HUES64 (cell line): ENCODE results near the gene EHBP1L1.
A peak's percentile ranks its signal among the peaks of the same experiment; 100 is the strongest.

Source experiments
- H3K27ac ChIP-seq: 2 replicates; pipeline ENCODE4 v1.7.0; 2013; ENCODE audit warnings: low read depth, low read length, inconsistent platforms
- H3K27me3 ChIP-seq: 2 replicates; pipeline ENCODE4 v1.6.1; 2013; ENCODE audit warnings: mild to moderate bottlenecking, low read length; ENCODE audit not compliant: insufficient read depth
- H3K36me3 ChIP-seq: 2 replicates; pipeline ENCODE4 v1.6.1; 2013; ENCODE audit warnings: mild to moderate bottlenecking, low read length; ENCODE audit not compliant: insufficient read depth
- H3K4me1 ChIP-seq: 2 replicates; pipeline ENCODE4 v1.6.1; 2013; ENCODE audit warnings: mild to moderate bottlenecking, low read length, moderate library complexity; ENCODE audit not compliant: insufficient read depth
- H3K4me3 ChIP-seq: 2 replicates; pipeline ENCODE4 v1.5.1; 2013; ENCODE audit warnings: mild to moderate bottlenecking, low read length, moderate library complexity
- H3K9ac ChIP-seq: 2 replicates; pipeline ENCODE4 v1.6.1; 2013; ENCODE audit warnings: mild to moderate bottlenecking, low read depth, low read length
- H3K9me3 ChIP-seq: 2 replicates; pipeline ENCODE4 v1.6.1; 2013; ENCODE audit warnings: low read depth, low read length; ENCODE audit not compliant: insufficient read depth
- WGBS: fragments of 150-250, 120-280 bp; methylation state at CpG from one replicate; pipeline ENCODE4 v1.1.7; 2013; ENCODE audit warnings: missing lambda C conversion rate; 5-methylcytosine and 5-hydroxymethylcytosine counted together

Gene EHBP1L1

GRCh38 chr11:65538232-65538914 is 37.5 kb upstream of the EHBP1L1 start:
- Histone ChIP-seq H3K9me3 (no peaks in the 10 kb centered on the region), H3K27ac (no peak overlapping the region), H3K4me1 (peaks cover 3% of the 10 kb centered on the region; the same call in 1 of the 2 replicates), H3K9ac (no peak overlapping the region), H3K36me3 (peaks cover 23% of the 10 kb centered on the region), H3K4me3 (peak overlapping the region; percentile 83; the same call in 1 of the 2 replicates), H3K27me3 (peaks cover 45% of the 10 kb centered on the region)
- WGBS, result 84% methylated on average over 43 of the region's 43 CpGs

DNA sequence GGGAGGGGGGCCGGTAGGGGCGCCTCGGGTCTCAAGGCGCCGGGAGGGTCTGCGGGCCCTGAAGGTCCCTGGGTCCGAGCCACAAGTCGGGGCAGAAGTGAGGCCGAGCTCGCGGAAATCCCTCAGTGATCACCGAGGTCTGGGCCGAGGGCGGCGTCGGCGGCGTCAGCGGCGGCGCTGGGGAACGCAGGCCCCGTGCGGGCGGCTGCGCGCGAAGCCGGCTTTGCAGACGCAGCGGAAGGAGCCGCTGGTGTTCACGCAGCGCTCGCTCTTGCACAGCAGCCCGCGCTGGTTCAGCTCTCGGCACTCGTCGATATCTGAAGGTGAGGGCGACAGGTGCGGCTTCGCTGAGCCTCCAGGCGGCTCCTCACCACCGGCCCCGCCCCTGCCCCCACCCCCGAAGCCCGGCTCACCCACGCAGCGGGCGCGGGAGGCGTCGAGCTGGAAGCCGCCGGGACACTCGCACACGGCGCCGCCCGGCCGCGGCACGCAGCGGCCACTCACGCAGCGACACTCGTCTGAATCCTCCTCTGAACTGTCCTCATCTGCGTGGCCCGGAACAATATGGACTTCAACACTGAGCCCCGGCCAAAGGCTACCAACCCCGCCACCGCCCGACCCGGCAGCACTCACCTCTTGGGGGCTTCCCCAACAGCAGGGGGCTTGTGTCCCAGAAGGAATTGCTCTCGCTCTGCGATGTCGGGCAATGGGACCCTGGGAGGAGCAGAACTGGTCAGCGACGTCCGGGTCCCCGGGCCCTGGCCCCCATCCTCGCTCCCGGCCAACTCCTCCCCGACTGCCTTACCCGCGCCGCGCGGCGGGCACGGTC is 36.7 kb upstream of the EHBP1L1 start:
- Histone ChIP-seq H3K9ac (peak overlapping the region; percentile 27; the same call in 1 of the 2 replicates), H3K9me3 (no peaks in the 10 kb centered on the region), H3K36me3 (peaks cover 23% of the 10 kb centered on the region), H3K27ac (no peak overlapping the region), H3K4me3 (peak overlapping the region; percentile 83), H3K27me3 (peaks cover 53% of the 10 kb centered on the region), H3K4me1 (peaks cover 3% of the 10 kb centered on the region; the same call in 1 of the 2 replicates)
- 5% methylated on average over 92 of the region's 92 CpGs for whole genome bisulfite sequencing

DNA sequence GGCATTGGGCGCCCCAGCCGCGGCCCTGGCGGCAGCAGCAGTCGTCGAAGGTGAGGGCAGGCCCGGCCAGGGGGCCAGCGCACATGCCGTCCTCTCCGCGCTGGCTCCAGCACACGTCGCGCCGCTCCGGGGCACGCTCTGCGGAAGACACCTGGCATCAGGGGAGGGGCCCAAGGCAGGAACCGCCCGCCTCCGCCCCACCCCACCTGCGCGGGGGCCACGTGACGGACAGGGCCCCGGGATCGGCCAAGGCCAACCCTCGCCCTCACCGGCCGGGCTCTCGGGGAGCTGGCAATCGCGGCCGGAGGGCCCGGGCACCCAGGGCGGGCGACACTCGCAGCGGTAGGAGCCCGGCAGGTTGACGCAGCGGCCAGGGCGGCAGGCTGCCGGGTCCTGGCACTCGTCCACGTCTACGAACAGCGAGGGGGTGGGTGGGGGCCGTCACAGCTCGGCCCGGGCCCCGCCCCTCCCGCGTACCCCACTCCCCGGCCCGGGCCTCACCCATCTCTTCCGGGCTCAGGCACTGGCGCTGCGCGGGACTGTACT is 36.0 kb upstream of the EHBP1L1 start:
- Histone ChIP-seq H3K27me3 (peaks cover 59% of the 10 kb centered on the region), H3K9me3 (no peaks in the 10 kb centered on the region), H3K9ac (no peak overlapping the region), H3K4me3 (peak overlapping the region; percentile 83), H3K27ac (no peak overlapping the region), H3K36me3 (peaks cover 23% of the 10 kb centered on the region), H3K4me1 (peaks cover 3% of the 10 kb centered on the region; the same call in 1 of the 2 replicates)
- 2% methylated on average over 60 of the region's 60 CpGs for WGBS

GRCh38 chr11:65540290-65541092 is 35.4 kb upstream of the EHBP1L1 start:
- Histone ChIP-seq H3K9me3 (no peaks in the 10 kb centered on the region), H3K27me3 (peaks cover 66% of the 10 kb centered on the region), H3K9ac (peak overlapping the region; percentile 78), H3K36me3 (peaks cover 17% of the 10 kb centered on the region), H3K4me3 (peak overlapping the region; percentile 83), H3K4me1 (peaks cover 3% of the 10 kb centered on the region; the same call in 1 of the 2 replicates), H3K27ac (no peak overlapping the region; the same call in 1 of the 2 replicates)
- 2% methylated on average over 78 of the region's 78 CpGs for WGBS

DNA sequence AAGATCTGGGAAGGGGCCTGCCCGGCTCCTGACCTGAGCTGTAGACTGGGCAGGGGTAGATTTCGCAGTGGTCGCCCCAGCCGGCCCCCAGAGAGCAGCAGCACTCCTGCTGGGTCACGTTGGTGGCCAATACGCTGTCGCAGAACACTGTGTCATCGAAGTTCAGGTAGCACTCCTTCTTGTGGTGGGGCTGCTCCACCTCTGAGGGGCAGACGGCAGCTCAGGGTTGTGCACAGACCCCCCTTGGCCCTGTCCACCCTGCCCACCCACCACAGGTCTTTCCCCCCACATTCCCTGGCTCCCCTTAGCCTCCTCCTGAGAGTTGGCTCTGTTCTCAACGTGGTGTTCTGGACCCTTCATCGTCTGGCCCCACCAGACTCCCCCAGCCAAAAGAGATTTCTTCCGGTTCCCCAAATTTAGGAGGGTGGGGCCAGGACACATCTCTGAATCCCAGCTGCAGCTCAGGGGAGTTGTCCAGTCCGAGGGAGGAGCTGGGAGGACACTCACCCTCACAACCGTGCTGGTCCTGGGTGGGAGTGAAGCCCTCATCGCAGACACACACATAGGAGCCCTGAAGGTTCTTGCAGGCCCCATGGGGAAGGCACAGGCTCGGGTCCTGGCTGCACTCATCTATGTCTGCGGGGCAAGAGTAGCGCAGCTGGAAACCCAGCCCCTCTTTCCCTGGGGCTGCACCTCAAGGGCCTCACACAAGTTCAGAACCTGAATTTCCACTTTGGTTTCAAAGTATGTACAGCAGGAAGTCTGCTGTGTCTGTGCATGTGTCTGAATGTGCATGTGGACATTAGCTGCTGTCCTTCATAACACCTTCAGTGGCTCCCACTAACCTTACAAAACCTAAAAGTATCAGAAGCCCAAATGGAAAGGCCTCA is 34.5 kb upstream of the EHBP1L1 start:
- peak overlapping the region; percentile 78 for H3K9ac ChIP-seq
- H3K27me3 ChIP-seq, result peaks cover 75% of the 10 kb centered on the region
- H3K27ac ChIP-seq, result no peak overlapping the region
- peaks cover 3% of the 10 kb centered on the region; the same call in 1 of the 2 replicates for H3K4me1 ChIP-seq
- peak overlapping the region; percentile 83 for H3K4me3 ChIP-seq
- peaks cover 9% of the 10 kb centered on the region for H3K36me3 ChIP-seq
- H3K9me3 ChIP-seq, result no peaks in the 10 kb centered on the region
- 55% methylated on average over 18 of the region's 18 CpGs for WGBS

DNA sequence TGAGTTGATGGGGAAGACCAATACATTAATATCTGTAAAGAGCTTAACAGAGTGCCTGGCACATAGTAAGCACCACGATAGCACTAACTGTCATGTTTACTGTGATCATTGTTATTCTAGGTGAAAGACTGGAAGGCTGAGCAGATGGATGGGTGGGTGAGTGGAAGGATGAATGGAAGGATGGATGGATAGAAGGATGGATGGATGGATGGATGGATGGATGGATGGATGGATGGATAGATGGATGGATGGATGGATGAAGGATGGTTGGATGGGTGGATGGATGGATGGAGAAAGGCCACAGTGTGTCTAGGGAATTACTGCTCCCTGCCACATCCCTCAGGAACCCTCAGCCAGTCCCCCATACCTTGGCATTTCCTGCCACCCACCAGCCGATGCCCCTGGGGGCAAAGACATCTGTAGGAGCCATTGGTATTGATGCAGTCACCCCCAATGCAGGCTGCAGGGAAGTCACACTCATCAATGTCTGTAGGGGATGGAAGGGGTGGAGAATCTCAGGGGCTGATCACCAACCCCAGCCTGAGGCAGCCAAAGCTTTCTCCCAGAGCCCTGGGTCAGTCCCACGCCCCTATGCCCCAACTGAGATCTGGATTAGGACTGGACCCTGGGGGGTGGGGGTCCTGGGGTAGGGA is 33.0 kb upstream of the EHBP1L1 start:
- Histone ChIP-seq H3K27ac (no peak overlapping the region), H3K4me3 (no peak overlapping the region), H3K9me3 (no peaks in the 10 kb centered on the region), H3K27me3 (peaks cover 81% of the 10 kb centered on the region), H3K36me3 (no peaks in the 10 kb centered on the region), H3K9ac (no peak overlapping the region), H3K4me1 (peaks cover 3% of the 10 kb centered on the region; the same call in 1 of the 2 replicates)
- 88% methylated on average over 3 of the region's 3 CpGs for WGBS

GRCh38 chr11:65545853-65546216 is 30.0 kb upstream of the EHBP1L1 start:
- Histone ChIP-seq H3K27ac (no peak overlapping the region), H3K36me3 (no peaks in the 10 kb centered on the region), H3K27me3 (peaks cover 72% of the 10 kb centered on the region), H3K9ac (no peak overlapping the region), H3K4me3 (peak overlapping the region; percentile 58), H3K9me3 (no peaks in the 10 kb centered on the region), H3K4me1 (peaks cover 3% of the 10 kb centered on the region; the same call in 1 of the 2 replicates)
- WGBS, result 33% methylated on average over 4 of the region's 4 CpGs

DNA sequence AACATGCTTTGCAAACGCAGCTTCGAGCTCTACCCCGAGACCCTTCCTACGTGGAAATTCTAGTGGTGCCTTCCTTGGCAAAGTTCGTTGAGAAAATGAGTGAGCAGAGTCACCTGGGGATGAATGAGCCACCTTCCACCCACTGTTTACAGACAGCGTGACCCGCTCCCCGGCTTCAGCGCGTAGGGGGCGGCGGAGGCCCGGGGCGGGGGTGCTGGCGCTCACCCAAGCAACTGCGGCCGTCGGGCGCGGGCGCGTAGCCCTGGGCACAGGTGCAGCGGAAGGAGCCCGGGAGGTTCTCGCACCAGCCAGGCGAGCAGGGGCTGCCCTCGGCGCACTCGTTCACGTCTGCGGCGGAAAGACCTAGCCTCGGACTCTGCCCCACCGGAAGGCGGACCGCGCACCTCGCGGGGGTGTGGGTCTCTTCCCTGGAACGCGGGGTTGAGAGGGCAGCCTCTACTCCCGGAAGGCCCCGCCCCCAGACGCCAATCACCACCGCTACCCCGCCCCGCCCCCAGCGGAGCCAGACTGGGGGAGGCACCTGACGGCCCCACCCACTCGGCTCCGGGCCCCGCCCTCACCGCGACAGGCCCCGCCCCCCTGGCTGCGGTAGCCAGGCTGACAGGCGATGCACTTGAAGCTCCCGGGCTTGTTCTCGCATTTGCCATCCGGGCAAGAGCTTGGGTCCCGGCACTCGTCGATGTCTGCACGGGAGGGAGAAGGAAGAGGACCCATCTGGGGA is 29.5 kb upstream of the EHBP1L1 start:
- no peaks in the 10 kb centered on the region for H3K4me1 ChIP-seq
- H3K9me3 ChIP-seq, result no peaks in the 10 kb centered on the region
- WGBS, result 2% methylated on average over 64 of the region's 64 CpGs
- peaks cover 68% of the 10 kb centered on the region for H3K27me3 ChIP-seq
- H3K36me3 ChIP-seq, result no peaks in the 10 kb centered on the region
- H3K27ac ChIP-seq, result no peak overlapping the region
- peak overlapping the region; percentile 58 for H3K4me3 ChIP-seq
- no peak overlapping the region for H3K9ac ChIP-seq

DNA sequence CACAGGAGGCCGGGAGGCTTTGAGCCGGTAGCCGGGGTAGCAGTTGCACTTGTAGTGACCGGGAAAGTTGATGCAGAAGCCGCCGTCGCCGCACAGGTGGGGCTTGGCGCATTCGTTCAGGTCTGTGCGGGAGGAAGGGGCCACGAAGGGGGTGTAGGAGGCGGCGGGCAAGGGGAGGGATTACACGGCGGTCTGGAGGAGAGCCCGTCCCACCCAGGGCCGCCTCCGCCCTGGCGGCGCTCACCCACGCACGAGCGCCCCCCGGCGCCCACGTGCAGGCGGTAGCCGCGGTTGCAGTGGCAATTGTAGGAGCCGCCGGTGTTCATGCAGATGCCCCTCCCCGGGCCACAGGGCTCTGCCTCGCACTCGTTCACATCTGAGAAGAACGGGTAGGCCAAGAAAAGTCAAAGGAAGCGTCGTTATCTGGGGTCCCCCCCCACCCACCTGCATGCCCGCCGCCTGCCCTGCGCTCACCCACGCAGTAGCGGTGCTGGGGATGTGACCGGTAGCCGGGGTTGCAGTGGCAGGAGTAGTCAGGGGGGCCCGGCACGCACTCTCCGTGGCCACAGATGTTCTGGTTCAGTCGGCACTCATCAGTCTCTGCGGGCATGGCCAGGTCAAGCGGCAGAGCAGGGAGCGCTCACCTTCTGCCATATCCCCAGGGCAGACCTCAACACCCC is 28.3 kb upstream of the EHBP1L1 start:
- no peak overlapping the region for H3K9ac ChIP-seq
- 58% methylated on average over 52 of the region's 52 CpGs for WGBS
- no peaks in the 10 kb centered on the region for H3K36me3 ChIP-seq
- peaks cover 64% of the 10 kb centered on the region for H3K27me3 ChIP-seq
- no peaks in the 10 kb centered on the region for H3K9me3 ChIP-seq
- no peak overlapping the region for H3K4me3 ChIP-seq
- no peaks in the 10 kb centered on the region for H3K4me1 ChIP-seq
- H3K27ac ChIP-seq, result no peak overlapping the region
